ENCODE data around the gene RPS3A. TPM values are rescaled to one million over a fixed set of nuclear protein-coding genes. Genes with fewer than 3 reads are reported as not detected.
"Not testable (repeated sequence)": the region's sequence is repeated elsewhere in the genome, so short reads cannot be mapped to it uniquely, and the experiment has no call there.

RPS3A gene
- total and polyA plus RNA-seq, 2 experiments from 2014 or later = 943 to 1,990 TPM

DNA sequence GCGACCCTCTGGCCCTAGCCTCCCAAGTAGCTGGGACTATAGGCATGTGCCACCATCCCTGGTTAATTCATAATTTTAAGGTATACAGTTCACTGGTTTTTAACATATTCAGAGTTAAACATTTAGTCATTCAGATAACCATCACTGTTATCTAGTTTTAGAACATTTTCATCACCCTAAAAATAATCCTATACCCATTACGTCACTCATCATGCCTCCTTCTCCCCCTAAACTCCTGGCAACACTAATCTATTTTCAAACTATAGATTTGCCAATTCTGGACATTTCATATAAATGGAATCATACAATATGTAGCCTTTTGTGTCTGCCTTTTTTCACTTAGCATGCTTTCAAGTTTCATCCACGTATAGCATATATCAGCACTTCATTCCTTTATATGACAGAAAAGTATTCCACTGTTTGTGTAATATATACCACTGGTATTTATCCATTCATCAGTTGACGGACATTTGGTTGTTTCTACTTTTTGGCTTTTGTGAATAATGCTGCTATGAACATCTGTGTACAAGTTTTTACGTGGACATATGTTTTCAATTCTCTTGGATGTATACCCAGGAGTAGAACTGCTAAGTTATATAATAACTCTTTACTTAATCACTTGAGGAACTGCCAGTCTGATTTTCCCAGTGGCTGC is 32.0 kb upstream of the RPS3A start:
- TF ChIP-seq EZH2phosphoT487 (IDR thresholded peaks at IDR 0.05; ENCODE audit: insufficient read depth, low read depth) = no peak
- TF ChIP-seq EZH2 (IDR thresholded peaks at IDR 0.05; ENCODE audit: insufficient read depth, poor library complexity, severe bottlenecking) = no peak
- no peak overlapping the region for H3K27ac ChIP-seq
- in situ Hi-C loops (cut with MboI) = no loop called here
- H3K27me3 ChIP-seq (replicated peaks; ENCODE audit: insufficient read depth) = no peaks in the 10 kb centered on the region
- H2AFZ ChIP-seq = no peak overlapping the region
- H3K9me2 ChIP-seq (ENCODE audit: insufficient read depth) = no peaks in the 10 kb centered on the region
- H3K9me3 ChIP-seq (ENCODE audit: low read depth) = no peaks in the 10 kb centered on the region
- no peaks in the 10 kb centered on the region for H3K79me2 ChIP-seq (ENCODE audit: insufficient read depth)
- H3K4me1 ChIP-seq (ENCODE audit: insufficient read depth) = no peaks in the 10 kb centered on the region
- no peaks in the 10 kb centered on the region for H3F3A ChIP-seq (ENCODE audit: insufficient read depth)
- no peaks in the 10 kb centered on the region for H3K36me3 ChIP-seq (ENCODE audit: low read depth)
- no peak overlapping the region for H3K9ac ChIP-seq
- H3K4me3 ChIP-seq = no peak overlapping the region
- 31 to 37% methylated on average over 5 of the region's 5 CpGs for WGBS, 2 experiments (ENCODE audit: low coverage in 1 of 2, low lambda C conversion rate in 2 of 2, missing lambda C conversion rate in 2 of 2)
- H4K20me1 ChIP-seq (ENCODE audit: insufficient read depth) = no peaks in the 10 kb centered on the region
- DNase-seq = no peak
- H3K4me2 ChIP-seq (ENCODE audit: unreplicated experiment) = no peak overlapping the region

GRCh38 chr4:151074416-151074916 is 25.0 kb upstream of the RPS3A start:
- H3K9me3 ChIP-seq (ENCODE audit: low read depth) = no peaks in the 10 kb centered on the region
- H3K4me3 ChIP-seq = no peak overlapping the region
- no peaks in the 10 kb centered on the region for H3F3A ChIP-seq (ENCODE audit: insufficient read depth)
- H3K9me2 ChIP-seq (ENCODE audit: insufficient read depth) = no peaks in the 10 kb centered on the region
- H3K79me2 ChIP-seq (ENCODE audit: insufficient read depth) = no peaks in the 10 kb centered on the region
- no peaks in the 10 kb centered on the region for H3K4me1 ChIP-seq (ENCODE audit: insufficient read depth)
- H4K20me1 ChIP-seq (ENCODE audit: insufficient read depth) = no peaks in the 10 kb centered on the region
- in situ Hi-C loops (cut with MboI) = no loop called here
- no peaks in the 10 kb centered on the region for H3K36me3 ChIP-seq (ENCODE audit: low read depth)
- no peak overlapping the region for H3K4me2 ChIP-seq (ENCODE audit: unreplicated experiment)
- TF ChIP-seq EZH2phosphoT487 (IDR thresholded peaks at IDR 0.05; ENCODE audit: insufficient read depth, low read depth) (no peak), EZH2 (IDR thresholded peaks at IDR 0.05; ENCODE audit: insufficient read depth, poor library complexity, severe bottlenecking) (no peak)
- no peak for DNase-seq
- no peak overlapping the region for H3K27ac ChIP-seq
- no peaks in the 10 kb centered on the region for H3K27me3 ChIP-seq (replicated peaks; ENCODE audit: insufficient read depth)
- H3K9ac ChIP-seq = no peak overlapping the region
- H2AFZ ChIP-seq = no peak overlapping the region

- WGBS, 2 experiments (ENCODE audit: low coverage in 1 of 2, low lambda C conversion rate in 2 of 2, missing lambda C conversion rate in 2 of 2) = 58 to 68% methylated on average over 2 of the region's 2 CpGs
- H3K4me1 ChIP-seq (ENCODE audit: insufficient read depth); H3K9ac ChIP-seq; H2AFZ ChIP-seq; H3K36me3 ChIP-seq (ENCODE audit: low read depth); in situ Hi-C loops (cut with MboI); H3K27me3 ChIP-seq (replicated peaks; ENCODE audit: insufficient read depth); H3K79me2 ChIP-seq (ENCODE audit: insufficient read depth); H4K20me1 ChIP-seq (ENCODE audit: insufficient read depth); DNase-seq; H3K4me3 ChIP-seq; H3F3A ChIP-seq (ENCODE audit: insufficient read depth); H3K9me2 ChIP-seq (ENCODE audit: insufficient read depth); H3K4me2 ChIP-seq (ENCODE audit: unreplicated experiment); H3K27ac ChIP-seq; H3K9me3 ChIP-seq (ENCODE audit: low read depth): not testable (repeated sequence)
Observed at GRCh38 chr4:151077978-151078377, 21.4 kb upstream of the RPS3A start.

- Histone ChIP-seq H3K27ac (no peak overlapping the region), H3F3A (ENCODE audit: insufficient read depth) (no peaks in the 10 kb centered on the region), H3K9ac (no peak overlapping the region), H3K9me2 (ENCODE audit: insufficient read depth) (no peaks in the 10 kb centered on the region), H3K4me2 (ENCODE audit: unreplicated experiment) (no peak overlapping the region), H3K36me3 (ENCODE audit: low read depth) (no peaks in the 10 kb centered on the region), H4K20me1 (ENCODE audit: insufficient read depth) (no peaks in the 10 kb centered on the region), H3K27me3 (replicated peaks; ENCODE audit: insufficient read depth) (no peaks in the 10 kb centered on the region), H3K4me3 (no peak overlapping the region), H2AFZ (no peak overlapping the region), H3K9me3 (ENCODE audit: low read depth) (no peaks in the 10 kb centered on the region), H3K4me1 (ENCODE audit: insufficient read depth) (no peaks in the 10 kb centered on the region), H3K79me2 (ENCODE audit: insufficient read depth) (no peaks in the 10 kb centered on the region)
- 65 to 72% methylated on average over 8 of the region's 8 CpGs for WGBS, 2 experiments (ENCODE audit: low coverage in 1 of 2, low lambda C conversion rate in 2 of 2, missing lambda C conversion rate in 2 of 2)
- DNase-seq = no peak
- TF ChIP-seq EZH2 (IDR thresholded peaks at IDR 0.05; ENCODE audit: insufficient read depth, poor library complexity, severe bottlenecking) = no peak
- in situ Hi-C loops (cut with MboI) = no loop called here
Observed at GRCh38 chr4:151087467-151087866, 12.0 kb upstream of the RPS3A start.

DNA sequence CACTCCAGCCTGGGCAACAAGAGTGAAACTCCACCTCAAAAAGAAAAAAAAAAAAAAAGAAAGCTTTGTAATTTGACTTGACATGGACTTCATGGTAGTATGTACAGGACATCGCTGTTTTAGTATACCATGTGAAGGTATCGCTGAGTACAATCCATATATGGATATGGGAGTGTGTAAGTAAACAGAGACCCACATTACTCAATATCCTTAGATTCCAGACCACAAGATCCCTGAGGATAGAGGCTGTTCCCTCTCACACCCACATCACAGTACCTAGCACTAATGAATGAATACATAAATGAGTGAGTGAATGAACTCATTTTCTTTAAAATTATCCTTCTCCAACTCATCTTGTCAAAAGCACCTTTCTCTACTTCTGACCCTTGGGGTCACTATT is 8.4 kb upstream of the RPS3A start:
- no peak for DNase-seq
- Histone ChIP-seq H3K27me3 (replicated peaks; ENCODE audit: insufficient read depth) (no peaks in the 10 kb centered on the region), H3K4me3 (no peak overlapping the region), H3K4me1 (ENCODE audit: insufficient read depth) (no peaks in the 10 kb centered on the region), H3K36me3 (ENCODE audit: low read depth) (no peaks in the 10 kb centered on the region), H4K20me1 (ENCODE audit: insufficient read depth) (no peaks in the 10 kb centered on the region), H3K79me2 (ENCODE audit: insufficient read depth) (no peaks in the 10 kb centered on the region), H3K9ac (no peak overlapping the region), H3K27ac (no peak overlapping the region), H3K9me2 (ENCODE audit: insufficient read depth) (no peaks in the 10 kb centered on the region), H2AFZ (no peak overlapping the region), H3K9me3 (ENCODE audit: low read depth) (no peaks in the 10 kb centered on the region), H3F3A (ENCODE audit: insufficient read depth) (no peaks in the 10 kb centered on the region), H3K4me2 (ENCODE audit: unreplicated experiment) (no peak overlapping the region)
- WGBS, 2 experiments (ENCODE audit: low coverage in 1 of 2, low lambda C conversion rate in 2 of 2, missing lambda C conversion rate in 2 of 2) = 93 to 97% methylated on average over 2 of the region's 2 CpGs
- no peak for TF ChIP-seq EZH2phosphoT487 (IDR thresholded peaks at IDR 0.05; ENCODE audit: insufficient read depth, low read depth)
- TF ChIP-seq EZH2 (IDR thresholded peaks at IDR 0.05; ENCODE audit: insufficient read depth, poor library complexity, severe bottlenecking) = no peak
- in situ Hi-C loops (cut with MboI) = no loop called here
